Thoracic aorta (tissue), 2 donors: ENCODE measurements around the gene JMJD4. TPM values are rescaled to one million over a fixed set of nuclear protein-coding genes. Genes with fewer than 3 reads are reported as not detected.

Experiments
- ATAC-seq: fragments of 150-250 bp; one replicate; pipeline ENCODE4 v1.8.0; 2017; ENCODE audit warnings: low read depth; ENCODE audit not compliant: insufficient number of reproducible peaks, low FRiP score
- DNase-seq: peaks from one replicate; pipeline ENCODE4 v3.0.0-alpha.2; 2020; ENCODE audit warnings: low spot score
- H3K27ac ChIP-seq, 2 donors: fragments of 200-600 bp; sonication (generic); 1 replicate in 1 of 2; 2 replicates in 1 of 2; pipeline ENCODE4 v1.5.1; 2016; ENCODE audit warnings: mild to moderate bottlenecking in 2 of 2, moderate library complexity in 2 of 2
- H3K27me3 ChIP-seq: fragments of 200-600 bp; sonication (generic); replicated peaks from 2 replicates; pipeline ENCODE4 v1.6.0; 2016; ENCODE audit warnings: mild to moderate bottlenecking; ENCODE audit not compliant: insufficient read depth
- H3K36me3 ChIP-seq: fragments of 200-600 bp; sonication (generic); one replicate; pipeline ENCODE4 v1.5.1; 2016
- H3K4me1 ChIP-seq, 2 donors: fragments of 200-600 bp; sonication (generic); 1 replicate in 1 of 2; 2 replicates in 1 of 2; pipeline versions ENCODE4 v1.5.1 to v1.6.0; 2016; ENCODE audit warnings: low read depth in 2 of 2, mild to moderate bottlenecking in 1 of 2; ENCODE audit not compliant: control insufficient read depth in 1 of 2
- H3K4me3 ChIP-seq: fragments of 200-600 bp; sonication (generic); 2 replicates; pipeline ENCODE4 v1.5.1; 2016; ENCODE audit warnings: mild to moderate bottlenecking
- H3K9me3 ChIP-seq: fragments of 200-600 bp; sonication (generic); 2 replicates; pipeline ENCODE4 v1.5.1; 2016
- CTCF ChIP-seq: fragments of 200-600 bp; sonication (generic); IDR thresholded peaks from one replicate; pipeline ENCODE4 v1.5.1; 2019; ENCODE audit warnings: antibody characterized with exemption
- total RNA-seq, 2 donors: library from RNA; depleted of rRNA; stranded (reverse); fragments of >200 nt; gene quantifications; one replicate each; pipeline versions ENCODE4 v1.1.0 to v1.2.3, GENCODE V29; 2016

The JMJD4 gene
- 10 to 100 TPM; 19.4 to 24.2 TPM for total RNA-seq

GRCh38 chr1:227734856-227735538 lies at the start of gene JMJD4, which contains the start of gene SNAP47:
TSS of gene JMJD4 (minus strand) at chr1:227735302. CDS start at chr1:227735273, 29 bp downstream.
TSS of gene SNAP47 (plus strand) at chr1:227735435. CDS start at chr1:227747737, 12,302 bp downstream.
- DNase-seq = peak; percentile 56
- H3K36me3 ChIP-seq = peaks cover 3% of the 10 kb centered on the region
- H3K27ac ChIP-seq = peak within 1 kb of the TSS; percentile 76 to 83
- TF ChIP-seq CTCF = no peak
- peak within 1 kb of the TSS; percentile 99 for H3K4me3 ChIP-seq
- no peaks in the 10 kb centered on the region for H3K27me3 ChIP-seq
- H3K4me1 ChIP-seq = peaks cover 15 to 37% of the 10 kb centered on the region in 2 donors
- H3K9me3 ChIP-seq = no peaks in the 10 kb centered on the region
- peak; percentile 77 for ATAC-seq

GRCh38 chr1:227782226-227782625 lies 47.1 kb upstream of the JMJD4 start:
- Histone ChIP-seq H3K9me3 (no peaks in the 10 kb centered on the region), H3K36me3 (no peaks in the 10 kb centered on the region), H3K27me3 (no peaks in the 10 kb centered on the region), H3K4me3 (no peak overlapping the region), H3K27ac (no peak overlapping the region), H3K4me1 (peaks cover 11 to 15% of the 10 kb centered on the region in 2 donors)
- no peak for DNase-seq
- no peak for ATAC-seq
- TF ChIP-seq CTCF = no peak

GRCh38 chr1:227781314-227781930 lies 46.3 kb upstream of the JMJD4 start:
- ATAC-seq = no peak
- DNase-seq = no peak
- H3K27ac ChIP-seq = no peak overlapping the region
- H3K27me3 ChIP-seq = no peaks in the 10 kb centered on the region
- no peak overlapping the region for H3K4me3 ChIP-seq
- H3K4me1 ChIP-seq = peaks cover 3 to 7% of the 10 kb centered on the region in 2 donors
- no peaks in the 10 kb centered on the region for H3K36me3 ChIP-seq
- TF ChIP-seq CTCF = no peak
- no peaks in the 10 kb centered on the region for H3K9me3 ChIP-seq

GRCh38 chr1:227780101-227781044 lies 45.3 kb upstream of the JMJD4 start:
- ATAC-seq (no peak), DNase-seq (peak; percentile 0)
- Histone ChIP-seq H3K36me3 (no peaks in the 10 kb centered on the region), H3K27ac (no peak overlapping the region), H3K27me3 (no peaks in the 10 kb centered on the region), H3K4me3 (no peak overlapping the region), H3K4me1 (peaks cover 0 to 4% of the 10 kb centered on the region in 2 donors), H3K9me3 (no peaks in the 10 kb centered on the region)
- TF ChIP-seq CTCF = no peak
